Fibroblast of lung (primary cell): ENCODE data around the gene ADPGK. TPM values are rescaled to one million over a fixed set of nuclear protein-coding genes. Genes with fewer than 3 reads are reported as not detected.
A peak's percentile ranks its signal among the peaks of the same experiment; 100 is the strongest.

ENCODE experiments used
- DNase-seq, 2 donors: peaks; one replicate each; pipeline versions ENCODE4 v3.0.0 to v3.0.0-alpha.2; 2010; ENCODE audit warnings: low read depth in 2 of 2
- H2AFZ ChIP-seq: 2 replicates; pipeline ENCODE4 v1.5.1; 2012; ENCODE audit warnings: low read length, control low read depth, inconsistent platforms
- H3K27ac ChIP-seq: 2 replicates; pipeline ENCODE4 v1.5.1; 2011; ENCODE audit warnings: low read length, control low read depth; ENCODE audit not compliant: insufficient read depth
- H3K27me3 ChIP-seq: 2 replicates; pipeline ENCODE4 v1.5.1; 2011; ENCODE audit warnings: mild to moderate bottlenecking, low read length; ENCODE audit not compliant: control insufficient read depth, insufficient read depth
- H3K36me3 ChIP-seq: 2 replicates; pipeline ENCODE4 v1.5.1; 2011; ENCODE audit warnings: low read length; ENCODE audit not compliant: control insufficient read depth, insufficient read depth
- H3K4me1 ChIP-seq: 2 replicates; pipeline ENCODE4 v1.5.1; 2011; ENCODE audit warnings: low read length; ENCODE audit not compliant: control insufficient read depth, insufficient read depth; ENCODE audit errors: extremely low read depth
- H3K4me2 ChIP-seq: 2 replicates; pipeline ENCODE4 v1.5.1; 2011; ENCODE audit warnings: low read length, control low read depth; ENCODE audit not compliant: insufficient read depth; ENCODE audit errors: extremely low read depth
- H3K4me3 ChIP-seq, 4 experiments: fragments of 200-600 bp in 1 of 4; sonication (generic) in 1 of 4; replicated peaks in 1 of 4; 2 replicates each; pipeline ENCODE4 v1.5.1; 2011 to 2016; ENCODE audit warnings: low read length in 4 of 4, low read depth in 3 of 4, mild to moderate bottlenecking in 3 of 4, control low read depth in 2 of 4, inconsistent platforms in 1 of 4, mixed read lengths in 1 of 4; ENCODE audit not compliant: insufficient read depth in 1 of 4; ENCODE audit errors: control extremely low read depth in 1 of 4
- H3K79me2 ChIP-seq: 2 replicates; pipeline ENCODE4 v1.5.1; 2012; ENCODE audit warnings: mild to moderate bottlenecking, low read length, inconsistent platforms; ENCODE audit not compliant: control insufficient read depth, insufficient read depth
- H3K9ac ChIP-seq: 2 replicates; pipeline ENCODE4 v1.5.1; 2011; ENCODE audit warnings: mild to moderate bottlenecking, low read length, control low read depth; ENCODE audit not compliant: insufficient read depth
- H3K9me3 ChIP-seq: 2 replicates; pipeline ENCODE4 v1.5.1; 2012; ENCODE audit warnings: low read depth, low read length; ENCODE audit not compliant: control insufficient read depth, insufficient read depth
- H4K20me1 ChIP-seq: 2 replicates; pipeline ENCODE4 v1.5.1; 2011; ENCODE audit warnings: low read length; ENCODE audit not compliant: control insufficient read depth, insufficient read depth; ENCODE audit errors: extremely low read depth
- CTCF ChIP-seq, 2 donors: IDR thresholded peaks in 1 of 2; conservative IDR thresholded peaks in 1 of 2; 1 replicate in 1 of 2; 2 replicates in 1 of 2; pipeline ENCODE4 v1.5.1; 2011 to 2012; ENCODE audit warnings: low read length in 2 of 2, control low read depth in 1 of 2, inconsistent platforms in 1 of 2, low read depth in 1 of 2, mild to moderate bottlenecking in 1 of 2
- EZH2 ChIP-seq: IDR thresholded peaks from 2 replicates; pipeline ENCODE4 v1.5.1; 2012; ENCODE audit warnings: low read length, control low read depth, mild to moderate bottlenecking; ENCODE audit errors: missing control alignments
- polyA plus RNA-seq, 2 donors: library from polyadenylated mRNA; depleted of rRNA in 1 of 2; stranded (reverse) in 1 of 2; unstranded in 1 of 2; fragments of >200 nt; gene quantifications; 2 replicates each; pipeline ENCODE4 v1.2.1, GENCODE V29; 2011 to 2012; ENCODE audit warnings: missing spikeins in 1 of 2
- total RNA-seq: library from RNA; depleted of rRNA; stranded (reverse); fragments of >200 nt; gene quantifications from 2 replicates; pipeline ENCODE4 v1.2.1, GENCODE V29; 2014

The ADPGK gene
- total and polyA plus RNA-seq, 2 donors (not counting 1 experiment from before 2014, with no cell fraction given), result 59.5 to 62.2 TPM

GRCh38 chr15:72785841-72786240 is 2.3 kb upstream of the ADPGK start:
- no peaks in the 10 kb centered on the region for H3K9me3 ChIP-seq
- H3K27me3 ChIP-seq, result no peaks in the 10 kb centered on the region
- no peak overlapping the region for H2AFZ ChIP-seq
- H4K20me1 ChIP-seq, result no peaks in the 10 kb centered on the region
- TF ChIP-seq EZH2 (no peak), CTCF (conservative IDR thresholded peaks at IDR 0.05 in 1 of 2, IDR thresholded peaks at IDR 0.05 in 1 of 2; ENCODE audit: low read depth in 1 of 2, low read length in 2 of 2) (no peak)
- no peak overlapping the region for H3K4me2 ChIP-seq
- H3K4me3 ChIP-seq, result no peak overlapping the region
- DNase-seq, result no peak
- peaks cover 26% of the 10 kb centered on the region for H3K79me2 ChIP-seq
- H3K27ac ChIP-seq, result no peak overlapping the region
- H3K4me1 ChIP-seq, result peaks cover 8% of the 10 kb centered on the region
- H3K36me3 ChIP-seq, result no peaks in the 10 kb centered on the region
- no peak overlapping the region for H3K9ac ChIP-seq

- no peak overlapping the region for H3K27ac ChIP-seq
These were observed 1.9 kb upstream of the ADPGK start for GRCh38 chr15:72785432-72785831.

GRCh38 chr15:72784456-72784876 is 908 bp upstream of the ADPGK start:
- Histone ChIP-seq H3K4me2 (peak overlapping the region; percentile 76), H3K9ac (peak overlapping the region; percentile 95), H4K20me1 (no peaks in the 10 kb centered on the region), H2AFZ (peak overlapping the region; percentile 79), H3K36me3 (no peaks in the 10 kb centered on the region), H3K4me1 (peaks cover 8% of the 10 kb centered on the region), H3K27ac (peak overlapping the region; percentile 91), H3K79me2 (peaks cover 32% of the 10 kb centered on the region), H3K27me3 (no peaks in the 10 kb centered on the region), H3K4me3 (peak overlapping the region; percentile 78 to 96 (median 85)), H3K9me3 (no peaks in the 10 kb centered on the region)
- TF ChIP-seq CTCF (conservative IDR thresholded peaks at IDR 0.05 in 1 of 2, IDR thresholded peaks at IDR 0.05 in 1 of 2; ENCODE audit: low read depth in 1 of 2, low read length in 2 of 2), result no peak
- no peak for TF ChIP-seq EZH2
- DNase-seq, result no peak

More at GRCh38 chr15:72785432-72785831, 1.9 kb upstream of the ADPGK start:
- TF ChIP-seq CTCF (conservative IDR thresholded peaks at IDR 0.05 in 1 of 2, IDR thresholded peaks at IDR 0.05 in 1 of 2; ENCODE audit: low read depth in 1 of 2, low read length in 2 of 2) (no peak), EZH2 (no peak)
- Histone ChIP-seq H3K4me2 (no peak overlapping the region), H3K27me3 (no peaks in the 10 kb centered on the region), H3K79me2 (peaks cover 29% of the 10 kb centered on the region), H3K9me3 (no peaks in the 10 kb centered on the region), H3K9ac (no peak overlapping the region), H4K20me1 (no peaks in the 10 kb centered on the region), H3K4me1 (peaks cover 8% of the 10 kb centered on the region), H3K36me3 (no peaks in the 10 kb centered on the region), H2AFZ (peak overlapping the region; percentile 3), H3K4me3 (no peak overlapping the region)
- peak; percentile 59 to 78 for DNase-seq
